Vagina (tissue), 2 donors: ENCODE measurements around the gene ATG4D.

Experiments
- CTCF ChIP-seq, 3 experiments: fragments of 450-650 bp in 2 of 3; fragments of 200-600 bp in 1 of 3; sonication (generic) in 1 of 3; IDR thresholded peaks; one replicate each; pipeline ENCODE4 v1.5.1; 2017 to 2019; ENCODE audit warnings: antibody characterized with exemption in 3 of 3, mild to moderate bottlenecking in 2 of 3, moderate library complexity in 2 of 3
- POLR2A ChIP-seq, 2 donors: fragments of 450-650 bp; IDR thresholded peaks; one replicate each; pipeline ENCODE4 v1.6.1; 2017; ENCODE audit warnings: antibody characterized with exemption in 2 of 2, mild to moderate bottlenecking in 2 of 2, moderate library complexity in 2 of 2

GRCh38 chr19:10549733-10550132 lies 6.0 kb downstream of the ATG4D start:
- TF ChIP-seq CTCF (IDR thresholded peaks at IDR 0.05) (no peak), POLR2A (IDR thresholded peaks at IDR 0.05) (no peak)
